Measurements from ENCODE around the gene SLC25A34. TPM values are rescaled to one million over a fixed set of nuclear protein-coding genes. Genes with fewer than 3 reads are reported as not detected.

SLC25A34 gene
- total RNA-seq, 1 donor from 2014 or later, result 6.1 TPM

DNA sequence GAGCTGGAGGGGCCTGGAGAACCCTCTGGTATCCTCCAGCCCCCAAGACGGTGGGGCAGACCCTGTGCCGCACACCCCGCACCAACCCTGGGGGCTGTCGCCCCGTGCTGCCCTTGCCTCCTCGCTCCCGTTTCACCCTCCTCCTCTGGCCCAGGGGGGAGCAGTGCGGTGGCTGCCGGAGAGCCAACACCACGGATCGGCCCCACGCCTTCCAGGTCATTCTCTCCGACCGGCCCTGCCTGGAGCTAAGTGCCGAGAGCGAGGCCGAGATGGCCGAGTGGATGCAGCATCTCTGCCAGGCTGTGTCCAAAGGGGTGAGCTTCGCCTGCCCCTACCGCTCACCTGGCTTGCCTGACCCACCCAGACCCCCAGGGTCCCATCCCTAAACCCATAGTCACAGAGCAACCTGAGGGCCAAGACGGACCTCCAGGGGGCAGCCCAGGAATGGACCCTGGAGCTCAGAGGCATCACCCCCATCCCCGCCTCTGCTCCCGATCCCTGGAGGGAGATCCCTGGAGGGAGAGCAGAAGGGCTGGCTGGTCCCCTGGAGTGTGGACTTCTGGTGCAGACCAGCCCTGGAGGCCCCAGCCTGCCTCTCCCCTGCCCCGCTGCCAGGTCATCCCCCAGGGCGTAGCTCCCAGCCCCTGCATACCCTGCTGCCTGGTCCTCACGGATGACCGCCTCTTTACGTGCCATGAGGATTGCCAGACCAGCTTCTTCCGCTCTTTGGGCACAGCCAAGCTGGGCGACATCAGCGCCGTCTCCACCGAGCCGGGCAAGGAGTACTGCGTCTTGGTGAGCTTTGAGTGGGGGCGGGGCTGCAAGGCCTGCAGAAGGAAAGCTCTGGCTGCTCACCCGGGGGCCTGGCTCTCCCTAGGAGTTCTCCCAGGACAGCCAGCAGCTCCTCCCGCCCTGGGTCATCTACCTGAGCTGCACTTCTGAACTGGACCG lies 4.0 kb upstream of the SLC25A34 start:
- H3K4me1 Mint-ChIP-seq, result no peaks in the 10 kb centered on the region
- DNase-seq (ENCODE audit: low spot score in 2 of 2, unreplicated experiment in 2 of 2), result no peak
- no peak overlapping the region for H3K4me3 Mint-ChIP-seq
- H3K9me3 Mint-ChIP-seq, result no peaks in the 10 kb centered on the region
- TF ChIP-seq, protein P1, sequence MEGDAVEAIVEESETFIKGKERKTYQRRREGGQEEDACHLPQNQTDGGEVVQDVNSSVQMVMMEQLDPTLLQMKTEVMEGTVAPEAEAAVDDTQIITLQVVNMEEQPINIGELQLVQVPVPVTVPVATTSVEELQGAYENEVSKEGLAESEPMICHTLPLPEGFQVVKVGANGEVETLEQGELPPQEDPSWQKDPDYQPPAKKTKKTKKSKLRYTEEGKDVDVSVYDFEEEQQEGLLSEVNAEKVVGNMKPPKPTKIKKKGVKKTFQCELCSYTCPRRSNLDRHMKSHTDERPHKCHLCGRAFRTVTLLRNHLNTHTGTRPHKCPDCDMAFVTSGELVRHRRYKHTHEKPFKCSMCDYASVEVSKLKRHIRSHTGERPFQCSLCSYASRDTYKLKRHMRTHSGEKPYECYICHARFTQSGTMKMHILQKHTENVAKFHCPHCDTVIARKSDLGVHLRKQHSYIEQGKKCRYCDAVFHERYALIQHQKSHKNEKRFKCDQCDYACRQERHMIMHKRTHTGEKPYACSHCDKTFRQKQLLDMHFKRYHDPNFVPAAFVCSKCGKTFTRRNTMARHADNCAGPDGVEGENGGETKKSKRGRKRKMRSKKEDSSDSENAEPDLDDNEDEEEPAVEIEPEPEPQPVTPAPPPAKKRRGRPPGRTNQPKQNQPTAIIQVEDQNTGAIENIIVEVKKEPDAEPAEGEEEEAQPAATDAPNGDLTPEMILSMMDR (IDR thresholded peaks at IDR 0.05; ENCODE audit: unreplicated experiment), result no peak
- H3K27ac Mint-ChIP-seq, result no peak overlapping the region
- H3K36me3 Mint-ChIP-seq, result peaks cover 13% of the 10 kb centered on the region
- H3K27me3 Mint-ChIP-seq (ENCODE audit: low read depth), result no peaks in the 10 kb centered on the region

DNA sequence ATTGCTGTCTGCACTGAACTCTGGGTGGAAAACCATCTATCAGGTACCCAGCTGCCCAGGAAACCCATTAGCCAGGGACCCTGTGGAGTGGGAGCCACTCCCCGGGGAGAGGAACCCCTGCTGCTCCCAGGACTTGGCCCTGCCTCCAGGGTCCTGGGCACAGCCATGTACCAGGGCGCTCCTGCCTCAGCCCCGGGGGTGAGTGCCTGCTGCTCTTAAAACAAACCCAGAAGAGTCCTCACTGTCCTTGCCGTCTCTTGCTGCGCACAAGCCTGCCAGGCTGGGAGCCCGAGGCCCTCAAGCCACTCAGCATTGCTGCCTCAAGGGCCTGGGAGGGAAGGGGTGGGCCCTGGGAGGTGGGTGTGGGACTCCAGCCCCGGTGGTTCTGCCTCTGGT lies 3.4 kb upstream of the SLC25A34 start:
- Mint-ChIP-seq H3K9me3 (no peaks in the 10 kb centered on the region), H3K27me3 (ENCODE audit: low read depth) (no peaks in the 10 kb centered on the region), H3K27ac (no peak overlapping the region), H3K4me3 (no peak overlapping the region), H3K4me1 (no peaks in the 10 kb centered on the region), H3K36me3 (peaks cover 11% of the 10 kb centered on the region)
- TF ChIP-seq, protein P1 (IDR thresholded peaks at IDR 0.05; ENCODE audit: unreplicated experiment), result no peak
- DNase-seq (ENCODE audit: low spot score in 2 of 2, unreplicated experiment in 2 of 2), result no peak

DNA sequence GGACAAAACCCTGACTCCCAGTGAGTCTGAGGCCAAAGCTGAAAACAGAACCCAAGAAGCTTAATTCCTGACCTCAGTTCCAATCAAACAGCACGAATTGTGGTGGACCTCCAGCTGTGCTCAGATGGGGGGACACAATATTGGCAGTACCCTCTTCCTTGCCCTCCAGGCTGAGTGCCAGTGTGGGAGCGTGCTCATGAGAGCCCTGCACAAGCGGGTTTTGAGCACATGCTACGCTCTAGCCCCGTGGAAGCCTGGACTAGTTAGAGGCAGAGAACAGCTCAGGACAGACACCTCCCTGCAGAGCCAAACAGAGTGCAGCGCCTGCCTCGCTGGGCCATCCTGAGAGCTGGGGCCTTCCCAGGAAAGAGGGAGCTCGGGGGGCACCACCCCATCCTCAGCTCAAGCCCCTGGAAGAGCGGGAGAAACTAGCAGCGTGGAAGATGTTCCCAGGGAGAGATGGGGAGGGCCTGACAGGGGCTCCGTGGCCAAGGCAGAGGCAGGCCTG lies 2.8 kb upstream of the SLC25A34 start:
- Mint-ChIP-seq H3K9me3 (no peaks in the 10 kb centered on the region), H3K36me3 (peaks cover 11% of the 10 kb centered on the region), H3K27ac (peak overlapping the region; percentile 16), H3K4me1 (no peaks in the 10 kb centered on the region), H3K27me3 (ENCODE audit: low read depth) (no peaks in the 10 kb centered on the region), H3K4me3 (no peak overlapping the region)
- TF ChIP-seq, protein P1 (IDR thresholded peaks at IDR 0.05; ENCODE audit: unreplicated experiment), result no peak
- no peak for DNase-seq (ENCODE audit: low spot score in 2 of 2, unreplicated experiment in 2 of 2)

DNA sequence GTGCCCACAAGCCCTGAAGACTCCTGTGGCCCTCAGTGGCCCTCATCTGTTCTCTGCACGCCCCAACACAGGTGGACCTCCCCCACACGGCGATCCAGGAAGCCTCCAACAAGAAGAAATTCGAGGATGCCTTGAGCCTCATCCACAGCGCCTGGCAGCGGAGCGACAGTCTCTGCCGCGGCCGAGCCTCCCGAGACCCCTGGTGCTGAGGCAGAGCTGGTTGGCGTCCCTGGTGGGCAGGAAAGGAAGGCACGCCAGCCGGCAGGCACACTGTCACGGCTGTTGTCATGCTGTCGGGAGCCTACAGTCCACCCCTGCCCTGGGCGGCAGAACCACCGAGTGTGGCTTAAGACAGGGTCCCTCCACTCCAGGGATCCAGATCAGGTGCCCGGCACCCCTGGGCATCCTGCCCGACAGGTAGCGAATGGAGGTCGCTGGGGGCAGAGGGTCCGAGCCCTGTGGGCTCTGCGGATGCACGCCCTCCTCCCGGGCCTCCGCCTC lies 2.3 kb upstream of the SLC25A34 start:
- peaks cover 11% of the 10 kb centered on the region for H3K36me3 Mint-ChIP-seq
- no peaks in the 10 kb centered on the region for H3K4me1 Mint-ChIP-seq
- TF ChIP-seq, protein P1 (IDR thresholded peaks at IDR 0.05; ENCODE audit: unreplicated experiment), result no peak
- no peak for DNase-seq (ENCODE audit: low spot score in 2 of 2, unreplicated experiment in 2 of 2)
- no peaks in the 10 kb centered on the region for H3K9me3 Mint-ChIP-seq
- no peaks in the 10 kb centered on the region for H3K27me3 Mint-ChIP-seq (ENCODE audit: low read depth)
- H3K4me3 Mint-ChIP-seq, result no peak overlapping the region
- H3K27ac Mint-ChIP-seq, result no peak overlapping the region

DNA sequence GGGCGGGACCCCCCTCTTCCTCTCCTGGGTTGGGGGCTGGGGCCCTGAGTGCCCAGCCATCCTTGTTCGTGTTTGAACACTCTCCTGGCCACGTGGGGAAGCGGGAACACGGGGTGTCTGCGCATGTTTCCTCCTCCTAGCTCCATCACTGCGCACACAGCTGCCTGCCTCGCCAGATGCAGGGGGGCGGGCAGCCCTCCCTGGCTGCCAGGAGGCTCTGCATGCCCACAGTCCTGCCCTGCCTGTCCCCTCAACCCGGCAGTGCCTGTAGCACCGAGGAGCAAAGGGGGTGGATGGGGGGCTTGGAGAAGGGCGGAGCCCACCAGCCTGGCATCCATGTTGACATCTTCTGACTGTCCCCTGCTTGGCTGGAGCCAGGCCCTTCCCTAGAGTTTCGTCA lies 1.8 kb upstream of the SLC25A34 start:
- Mint-ChIP-seq H3K4me1 (no peaks in the 10 kb centered on the region), H3K4me3 (no peak overlapping the region), H3K36me3 (peaks cover 8% of the 10 kb centered on the region), H3K27me3 (ENCODE audit: low read depth) (no peaks in the 10 kb centered on the region), H3K27ac (no peak overlapping the region), H3K9me3 (no peaks in the 10 kb centered on the region)
- DNase-seq (ENCODE audit: low spot score in 2 of 2, unreplicated experiment in 2 of 2), result no peak
- TF ChIP-seq, protein P1 (IDR thresholded peaks at IDR 0.05; ENCODE audit: unreplicated experiment), result no peak

Measured in mesothelial cell of epicardium (in vitro differentiated cells).